ENCODE data around the gene CACNA2D2. TPM values are rescaled to one million over a fixed set of nuclear protein-coding genes. Genes with fewer than 3 reads are reported as not detected.
A peak's percentile ranks its signal among the peaks of the same experiment; 100 is the strongest.

CACNA2D2 gene
- polyA plus RNA-seq, 1 of the 3 experiments (the other 2 are of a cell fraction): 1.1 TPM

- H3F3A ChIP-seq (replicated peaks; ENCODE audit: insufficient read depth): no peaks in the 10 kb centered on the region
- no peak overlapping the region for H3K4me2 ChIP-seq
- H3K9me2 ChIP-seq: no peaks in the 10 kb centered on the region
- DNase-seq: no peak
- H3K9me3 ChIP-seq: no peaks in the 10 kb centered on the region
- H2AFZ ChIP-seq (ENCODE audit: low read depth): no peak overlapping the region
- peak overlapping the region in 1 of 2 experiments; percentile 56; a peak in 2 of 4 replicates for H3K27ac ChIP-seq (ENCODE audit: low read depth in 2 of 2, low read length in 1 of 2)
- no peaks in the 10 kb centered on the region for H3K27me3 ChIP-seq (ENCODE audit: insufficient read depth)
- no peaks in the 10 kb centered on the region for H3K36me3 ChIP-seq (replicated peaks in 1 of 2; ENCODE audit: control insufficient read depth in 1 of 2, insufficient read depth in 2 of 2, low read length in 1 of 2)
- ChIA-PET CTCF (interaction anchor here (0.7 to 5.8 kb wide), 13 partner anchors 8 to 173 kb away, joined by 3 to 70 read pairs (median 6); no protein-coding TSS in a partner anchor), POLR2A (interaction anchor here (1.3 to 4.6 kb wide), 7 partner anchors 8 to 42 kb away, joined by 3 to 28 read pairs (median 7); partner anchors contain the start of genes CYB561D2, NPRL2 and TMEM115)
- no peaks in the 10 kb centered on the region for H4K20me1 ChIP-seq (ENCODE audit: insufficient read depth)
- WGBS (ENCODE audit: low lambda C conversion rate): 56% methylated on average over 6 of the region's 9 CpGs
- H3K9ac ChIP-seq: no peak overlapping the region
- H3K79me2 ChIP-seq (ENCODE audit: insufficient read depth): no peaks in the 10 kb centered on the region
- peaks cover 0 to 64% of the 10 kb centered on the region in 2 experiments; a peak in 2 of 4 replicates for H3K4me1 ChIP-seq (ENCODE audit: control insufficient read depth in 1 of 2, insufficient read depth in 2 of 2, low read depth in 1 of 2, low read length in 1 of 2)
- TF ChIP-seq, protein P1, sequence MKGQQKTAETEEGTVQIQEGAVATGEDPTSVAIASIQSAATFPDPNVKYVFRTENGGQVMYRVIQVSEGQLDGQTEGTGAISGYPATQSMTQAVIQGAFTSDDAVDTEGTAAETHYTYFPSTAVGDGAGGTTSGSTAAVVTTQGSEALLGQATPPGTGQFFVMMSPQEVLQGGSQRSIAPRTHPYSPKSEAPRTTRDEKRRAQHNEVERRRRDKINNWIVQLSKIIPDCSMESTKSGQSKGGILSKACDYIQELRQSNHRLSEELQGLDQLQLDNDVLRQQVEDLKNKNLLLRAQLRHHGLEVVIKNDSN (IDR thresholded peaks at IDR 0.05; ENCODE audit: borderline replicate concordance, low read depth): no peak
- no peak for TF ChIP-seq CHD2 (IDR thresholded peaks at IDR 0.05; ENCODE audit: low read length, partially characterized antibody)
- TF ChIP-seq RCOR1 (IDR thresholded peaks at IDR 0.05; ENCODE audit: low read length): no peak
- TF ChIP-seq CTCF (IDR thresholded peaks at IDR 0.05): no peak
- TF ChIP-seq EP300 (IDR thresholded peaks at IDR 0.05; ENCODE audit: borderline replicate concordance in 1 of 2, low read depth in 1 of 2, low read length in 1 of 2): no peak
- TF ChIP-seq YY1 (IDR thresholded peaks at IDR 0.05; ENCODE audit: low read depth): no peak
- TF ChIP-seq SMC3 (IDR thresholded peaks at IDR 0.05; ENCODE audit: low read depth, low read length): no peak
- no peak for TF ChIP-seq MEF2A (IDR thresholded peaks at IDR 0.05; ENCODE audit: borderline replicate concordance, low read depth)
- no peak for TF ChIP-seq GATA2 (CRISPR knock-in tag; IDR thresholded peaks at IDR 0.05)
- no peak for TF ChIP-seq ZBTB33 (IDR thresholded peaks at IDR 0.05; ENCODE audit: borderline replicate concordance, low read depth)
- no peak for TF ChIP-seq FOSL2 (IDR thresholded peaks at IDR 0.05; ENCODE audit: borderline replicate concordance, low read depth)
- no peak for TF ChIP-seq TCF12 (IDR thresholded peaks at IDR 0.05)
- no peak for TF ChIP-seq GABPA (IDR thresholded peaks at IDR 0.05; ENCODE audit: low read depth)
- no peak for TF ChIP-seq TEAD4 (IDR thresholded peaks at IDR 0.05; ENCODE audit: borderline replicate concordance, insufficient read depth)
- TF ChIP-seq REST (IDR thresholded peaks at IDR 0.05; ENCODE audit: low read depth, low read length): no peak
- TF ChIP-seq NFIC (IDR thresholded peaks at IDR 0.05; ENCODE audit: borderline replicate concordance): no peak
- TF ChIP-seq RXRA (IDR thresholded peaks at IDR 0.05; ENCODE audit: borderline replicate concordance, low read depth): no peak
- no peak for TF ChIP-seq RAD21 (IDR thresholded peaks at IDR 0.05; ENCODE audit: low read length)
- H3K4me3 ChIP-seq (ENCODE audit: low read depth in 2 of 2, low read length in 1 of 2): no peak overlapping the region
Measured at GRCh38 chr3:50369012-50369670, 134.3 kb downstream of the CACNA2D2 start.

Data from SK-N-SH (cell line).